LNCAP (cell line): Measurements from ENCODE around the gene NKAIN2.

ENCODE experiments used
- CTCF ChIP-seq: fragments of 450-650 bp; IDR thresholded peaks from 2 replicates; pipeline ENCODE4 v1.5.1; 2017; ENCODE audit warnings: mild to moderate bottlenecking

The NKAIN2 gene

GRCh38 chr6:124748778-124749177 lies 945.1 kb downstream of the NKAIN2 start:
- no peak for TF ChIP-seq CTCF

- no peak for TF ChIP-seq CTCF
Observed at GRCh38 chr6:124753001-124753400, 949.3 kb downstream of the NKAIN2 start.

DNA sequence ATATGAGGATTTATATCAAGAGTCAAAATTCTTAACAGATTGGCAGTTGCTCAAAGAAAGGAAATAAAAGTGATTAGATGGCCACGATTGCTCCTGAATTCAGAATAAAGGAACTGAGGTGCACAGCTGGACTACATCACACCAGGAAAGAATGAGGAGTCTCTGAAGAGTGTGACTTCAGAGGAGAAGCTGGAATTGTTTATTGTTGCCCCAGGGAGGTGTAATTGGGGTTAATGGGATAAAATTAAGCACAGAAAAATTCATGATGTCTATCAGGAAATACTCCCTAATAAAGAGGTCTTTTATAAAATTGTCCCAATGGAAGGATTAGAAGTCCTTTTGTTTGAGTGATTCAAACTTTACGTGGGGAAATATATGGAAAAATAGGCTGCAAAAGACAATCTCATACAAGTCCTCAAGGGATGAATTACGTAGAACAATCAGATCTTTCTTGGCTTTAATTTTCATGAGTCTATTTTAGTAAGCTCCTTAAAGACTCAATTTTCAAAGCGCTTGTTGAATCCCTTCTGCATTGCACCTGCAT lies 950.0 kb downstream of the NKAIN2 start:
- no peak for TF ChIP-seq CTCF

GRCh38 chr6:124755321-124755720 lies 951.7 kb downstream of the NKAIN2 start:
- TF ChIP-seq CTCF: no peak

GRCh38 chr6:124757560-124757959 lies 953.9 kb downstream of the NKAIN2 start:
- TF ChIP-seq CTCF: no peak

GRCh38 chr6:124758663-124759062 lies 955.0 kb downstream of the NKAIN2 start:
- no peak for TF ChIP-seq CTCF

- no peak for TF ChIP-seq CTCF
Observed at GRCh38 chr6:124765280-124765679, 961.6 kb downstream of the NKAIN2 start.

- no peak for TF ChIP-seq CTCF
Observed at GRCh38 chr6:124768224-124768623, 964.6 kb downstream of the NKAIN2 start.
